Inflammatory macrophage treated with lipopolysaccharide for 1 hour (primary cell): ENCODE data around the gene SEMA4G.

Experiments used
- DNase-seq, 2 donors: peaks; one replicate each; pipeline ENCODE4 v3.0.0-alpha.2; 2020 to 2022

The SEMA4G gene

GRCh38 chr10:100989088-100989487 is 19.8 kb downstream of the SEMA4G start:
- no peak for DNase-seq

DNA sequence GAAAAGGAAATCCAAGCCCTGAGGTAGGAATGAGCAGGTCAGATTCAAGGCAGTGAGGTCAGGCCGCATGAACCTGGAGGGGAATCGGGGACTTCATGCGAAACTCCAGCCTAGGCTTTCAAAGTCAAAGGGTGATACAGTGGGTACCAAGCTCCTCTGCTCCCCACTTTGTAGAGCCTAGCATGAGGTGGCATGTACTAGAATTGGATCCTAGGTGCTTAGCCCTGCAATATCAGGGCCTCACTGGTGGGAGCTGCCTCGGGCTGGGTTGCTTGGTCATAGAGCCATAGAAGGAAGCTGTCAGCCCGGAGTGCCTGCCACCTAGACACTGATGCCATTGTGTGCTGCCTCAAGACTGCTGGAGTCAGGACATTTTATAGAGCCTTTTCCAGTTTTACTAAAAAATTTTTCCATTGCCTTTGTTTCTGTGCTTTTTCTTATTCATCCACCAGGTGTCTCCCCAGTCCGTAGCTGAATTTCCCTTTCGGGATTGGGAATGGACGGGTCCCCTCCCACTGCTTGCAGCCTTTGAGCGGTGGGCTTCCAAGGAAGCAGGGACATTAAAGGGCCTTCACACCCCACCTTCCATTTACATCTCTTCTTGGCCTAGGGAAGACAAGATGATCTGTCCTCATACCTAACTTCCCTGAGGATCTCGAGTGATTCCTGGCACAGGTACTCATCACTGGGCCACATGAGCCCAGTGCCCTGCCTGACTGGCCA is 24.8 kb downstream of the SEMA4G start:
- peak in 1 of 2 donors; percentile 40 for DNase-seq

GRCh38 chr10:100995181-100995580 is 25.9 kb downstream of the SEMA4G start:
- DNase-seq = no peak

- no peak for DNase-seq
Measured at GRCh38 chr10:100996678-100997359, 27.5 kb downstream of the SEMA4G start.

- DNase-seq = peak; percentile 55 to 86
Measured at GRCh38 chr10:100997360-100998182, 28.3 kb downstream of the SEMA4G start.

- no peak for DNase-seq
Measured at GRCh38 chr10:100998183-100998990, 29.1 kb downstream of the SEMA4G start.

GRCh38 chr10:100998991-100999741 is 29.9 kb downstream of the SEMA4G start:
- DNase-seq = peak; percentile 44 to 76

- DNase-seq = no peak
Measured at GRCh38 chr10:100999742-101000126, 30.4 kb downstream of the SEMA4G start, which contains the start of gene LZTS2. Gene LZTS2 (plus strand): TSS chr10:100999808. CDS start chr10:101002539, 2,731 bp downstream.

- no peak for DNase-seq
Measured at GRCh38 chr10:101000127-101000914, 31.0 kb downstream of the SEMA4G start.

DNA sequence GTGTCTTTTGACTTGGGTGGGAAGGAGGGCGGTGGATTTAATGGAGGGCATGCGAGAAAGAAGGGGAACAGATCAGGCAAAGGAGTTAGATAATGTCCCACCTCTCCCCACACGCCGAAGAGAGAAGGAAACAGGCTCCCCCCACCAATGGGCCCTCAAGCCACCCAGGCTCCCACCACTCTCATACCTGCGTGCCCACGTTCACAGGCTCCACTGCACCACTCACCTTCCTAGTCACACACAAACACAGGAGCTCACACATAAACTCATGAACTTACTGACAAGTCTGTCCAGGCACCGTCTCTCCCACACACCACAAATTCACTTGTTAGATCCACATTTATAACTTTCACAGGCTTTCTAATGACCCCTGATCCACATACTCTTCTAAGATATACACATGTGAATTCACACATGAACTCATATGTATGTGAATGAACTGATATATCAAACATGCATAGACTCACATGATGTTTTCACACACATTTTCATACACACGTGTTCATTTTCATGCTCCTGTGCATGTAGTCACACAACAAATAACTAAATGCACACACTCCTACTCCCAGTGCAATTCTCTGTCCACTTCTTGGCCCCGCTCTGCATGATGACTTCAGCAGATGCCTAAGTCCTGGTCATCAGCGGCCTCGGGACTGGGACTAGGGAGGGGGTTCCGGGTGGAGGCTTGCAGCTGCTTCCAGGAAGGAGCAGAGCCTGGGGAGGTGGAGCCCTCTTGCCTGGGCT is 31.8 kb downstream of the SEMA4G start:
- no peak for DNase-seq

GRCh38 chr10:101001659-101002035 is 32.3 kb downstream of the SEMA4G start:
- no peak for DNase-seq

- no peak for DNase-seq
Measured at GRCh38 chr10:101002456-101002855, 33.2 kb downstream of the SEMA4G start.

- DNase-seq = no peak
Measured at GRCh38 chr10:101003639-101004206, 34.4 kb downstream of the SEMA4G start.

DNA sequence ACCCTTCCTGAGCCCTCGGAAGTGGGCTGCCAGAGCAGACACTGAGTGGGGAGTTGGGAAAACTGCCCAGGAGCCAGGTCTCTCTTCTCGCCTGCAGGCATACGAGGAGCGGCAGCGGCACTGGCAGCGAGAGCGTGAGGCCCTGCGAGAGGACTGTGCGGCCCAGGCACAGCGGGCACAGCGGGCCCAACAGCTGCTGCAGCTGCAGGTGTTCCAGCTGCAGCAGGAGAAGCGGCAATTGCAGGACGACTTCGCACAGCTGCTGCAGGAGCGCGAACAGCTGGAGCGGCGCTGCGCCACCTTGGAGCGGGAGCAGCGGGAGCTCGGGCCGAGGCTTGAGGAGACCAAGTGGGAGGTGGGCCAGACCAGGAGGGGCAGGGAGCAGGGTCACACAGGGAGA is 36.1 kb downstream of the SEMA4G start:
- no peak for DNase-seq

GRCh38 chr10:101005869-101006567 is 36.7 kb downstream of the SEMA4G start:
- no peak for DNase-seq

DNA sequence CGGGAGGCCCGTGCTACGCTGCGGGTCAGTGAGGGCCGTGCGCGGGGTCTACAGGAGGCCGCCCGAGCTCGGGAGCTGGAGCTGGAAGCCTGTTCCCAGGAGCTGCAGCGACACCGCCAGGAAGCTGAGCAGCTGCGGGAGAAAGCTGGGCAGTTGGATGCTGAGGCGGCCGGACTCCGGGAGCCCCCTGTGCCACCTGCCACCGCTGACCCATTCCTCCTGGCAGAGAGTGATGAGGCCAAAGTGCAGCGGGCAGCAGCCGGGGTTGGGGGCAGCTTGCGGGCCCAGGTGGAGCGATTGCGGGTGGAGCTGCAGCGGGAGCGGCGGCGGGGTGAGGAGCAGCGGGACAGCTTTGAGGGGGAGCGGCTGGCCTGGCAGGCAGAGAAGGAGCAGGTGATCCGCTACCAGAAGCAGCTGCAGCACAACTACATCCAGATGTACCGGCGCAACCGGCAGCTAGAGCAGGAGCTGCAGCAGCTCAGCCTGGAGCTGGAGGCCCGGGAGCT is 37.3 kb downstream of the SEMA4G start:
- no peak for DNase-seq

- DNase-seq = no peak
Measured at GRCh38 chr10:101007099-101007711, 37.9 kb downstream of the SEMA4G start.
